H9 (cell line): ENCODE data around the gene KRTAP10-8. TPM values are rescaled to one million over a fixed set of nuclear protein-coding genes. Genes with fewer than 3 reads are reported as not detected.

Experiments
- DNase-seq: peaks from one replicate; pipeline ENCODE4 v3.0.0-alpha.2; 2017
- H2AFZ ChIP-seq: one replicate; pipeline ENCODE4 v1.6.1; 2013; ENCODE audit warnings: mild to moderate bottlenecking, low read length, control low read depth, moderate library complexity
- H2AK5ac ChIP-seq: 2 replicates; pipeline ENCODE4 v1.6.1; 2013; ENCODE audit warnings: low read length, control low read depth, mixed read lengths; ENCODE audit not compliant: insufficient read length
- H2BK120ac ChIP-seq: one replicate; pipeline ENCODE4 v1.6.1; 2013; ENCODE audit warnings: low read depth, mild to moderate bottlenecking, low read length, control low read depth, inconsistent platforms; ENCODE audit not compliant: poor library complexity, severe bottlenecking
- H2BK12ac ChIP-seq: 2 replicates; pipeline ENCODE4 v1.6.1; 2013; ENCODE audit warnings: low read length, control low read depth, mixed read lengths, low read depth; ENCODE audit not compliant: insufficient read length
- H2BK15ac ChIP-seq: 2 replicates; pipeline ENCODE4 v1.6.1; 2013; ENCODE audit warnings: low read depth, low read length, control low read depth
- H2BK20ac ChIP-seq: one replicate; pipeline ENCODE4 v1.6.1; 2013; ENCODE audit warnings: low read depth, mild to moderate bottlenecking, low read length, control low read depth, inconsistent platforms; ENCODE audit not compliant: poor library complexity, severe bottlenecking
- H2BK5ac ChIP-seq: 2 replicates; pipeline ENCODE4 v1.6.1; 2013; ENCODE audit warnings: low read length, control low read depth, mixed read lengths; ENCODE audit not compliant: insufficient read length
- H3K14ac ChIP-seq: 2 replicates; pipeline ENCODE4 v1.6.1; 2013; ENCODE audit warnings: low read length, control low read depth; ENCODE audit not compliant: insufficient read depth
- H3K18ac ChIP-seq: 2 replicates; pipeline ENCODE4 v1.6.1; 2013; ENCODE audit warnings: low read depth, mild to moderate bottlenecking, mixed read lengths, low read length, control low read depth; ENCODE audit not compliant: insufficient read length
- H3K23ac ChIP-seq: 2 replicates; pipeline ENCODE4 v1.6.1; 2013; ENCODE audit warnings: low read length, control low read depth, mixed read lengths, low read depth; ENCODE audit not compliant: insufficient read length
- H3K23me2 ChIP-seq: 2 replicates; pipeline ENCODE4 v1.6.1; 2013; ENCODE audit warnings: low read depth, mild to moderate bottlenecking, mixed read lengths, low read length, control low read depth; ENCODE audit not compliant: insufficient read length, poor library complexity, severe bottlenecking
- H3K27ac ChIP-seq: 2 replicates; pipeline ENCODE4 v1.5.1; 2013; ENCODE audit warnings: low read length, control low read depth, mixed read lengths, low read depth; ENCODE audit not compliant: insufficient read length
- H3K27me3 ChIP-seq: 2 replicates; pipeline ENCODE4 v1.6.1; 2013; ENCODE audit warnings: low read length, control low read depth, inconsistent platforms; ENCODE audit not compliant: insufficient read depth
- H3K4ac ChIP-seq: 2 replicates; pipeline ENCODE4 v1.6.1; 2013; ENCODE audit warnings: low read depth, mild to moderate bottlenecking, control low read depth, inconsistent platforms, low read length, moderate library complexity
- H3K4me1 ChIP-seq: 2 replicates; pipeline ENCODE4 v1.6.1; 2013; ENCODE audit warnings: low read length, control low read depth, inconsistent platforms; ENCODE audit not compliant: insufficient read depth
- H3K4me2 ChIP-seq: 2 replicates; pipeline ENCODE4 v1.6.1; 2013; ENCODE audit warnings: low read length, control low read depth, mixed read lengths; ENCODE audit not compliant: insufficient read length, insufficient read depth
- H3K56ac ChIP-seq: 2 replicates; pipeline ENCODE4 v1.6.1; 2013; ENCODE audit warnings: low read depth, mild to moderate bottlenecking, mixed read lengths, low read length, control low read depth; ENCODE audit not compliant: insufficient read length
- H3K79me1 ChIP-seq: 2 replicates; pipeline ENCODE4 v1.6.1; 2013; ENCODE audit warnings: low read depth, mild to moderate bottlenecking, moderate library complexity, low read length, control low read depth, inconsistent platforms; ENCODE audit not compliant: insufficient read depth, poor library complexity, severe bottlenecking
- H3K79me2 ChIP-seq: 2 replicates; pipeline ENCODE4 v1.6.1; 2013; ENCODE audit warnings: low read length, control low read depth, inconsistent platforms; ENCODE audit not compliant: insufficient read depth
- H3K9ac ChIP-seq: 2 replicates; pipeline ENCODE4 v1.6.1; 2013; ENCODE audit warnings: low read length, control low read depth, mixed read lengths; ENCODE audit not compliant: insufficient read length; ENCODE audit errors: extremely low read depth
- H3K9me3 ChIP-seq: one replicate; pipeline ENCODE4 v1.6.1; 2013; ENCODE audit warnings: low read depth, low read length, inconsistent platforms; ENCODE audit not compliant: control insufficient read depth
- H3T11ph ChIP-seq: one replicate; pipeline ENCODE4 v1.6.1; 2013; ENCODE audit warnings: mild to moderate bottlenecking, low read length, control low read depth, inconsistent platforms
- H4K20me1 ChIP-seq: one replicate; pipeline ENCODE4 v1.6.1; 2013; ENCODE audit not compliant: control insufficient read depth, insufficient read length, insufficient read depth
- H4K5ac ChIP-seq: 2 replicates; pipeline ENCODE4 v1.6.1; 2013; ENCODE audit warnings: low read depth, mild to moderate bottlenecking, mixed read lengths, low read length, control low read depth; ENCODE audit not compliant: insufficient read length
- H4K8ac ChIP-seq: replicated peaks from 2 replicates; pipeline ENCODE4 v1.6.1; 2013; ENCODE audit warnings: low read length, control low read depth, mixed read lengths, low read depth; ENCODE audit not compliant: insufficient read length
- H4K91ac ChIP-seq: 2 replicates; pipeline ENCODE4 v1.6.1; 2013; ENCODE audit warnings: low read depth, mild to moderate bottlenecking, moderate library complexity, mixed read lengths, low read length, control low read depth; ENCODE audit not compliant: insufficient read length
- H3K27ac Mint-ChIP-seq, 3 experiments: 2 replicates in 2 of 3; 3 replicates in 1 of 3; pipeline ENCODE4 v1.8.0; 2020 to 2021; ENCODE audit warnings: mixed read lengths in 3 of 3, mild to moderate bottlenecking in 1 of 3, moderate library complexity in 1 of 3
- H3K27me3 Mint-ChIP-seq: 2 replicates; pipeline ENCODE4 v1.8.0; 2021; ENCODE audit warnings: low read depth, mild to moderate bottlenecking, moderate library complexity, mixed read lengths
- H3K36me3 Mint-ChIP-seq, 3 experiments: 2 replicates in 2 of 3; 3 replicates in 1 of 3; pipeline ENCODE4 v1.8.0; 2020 to 2021; ENCODE audit warnings: low read depth in 3 of 3, mixed read lengths in 3 of 3; ENCODE audit not compliant: insufficient read depth in 1 of 3
- H3K4me1 Mint-ChIP-seq, 2 experiments: 2 replicates each; pipeline ENCODE4 v1.8.0; 2020; ENCODE audit warnings: mixed read lengths in 2 of 2
- H3K4me3 Mint-ChIP-seq, 2 experiments: 2 replicates in 1 of 2; 3 replicates in 1 of 2; pipeline ENCODE4 v1.8.0; 2020 to 2021; ENCODE audit warnings: mild to moderate bottlenecking in 2 of 2, mixed read lengths in 2 of 2, moderate library complexity in 1 of 2
- H3K9me3 Mint-ChIP-seq, 2 experiments: 2 replicates in 1 of 2; 3 replicates in 1 of 2; pipeline ENCODE4 v1.8.0; 2020; ENCODE audit warnings: mild to moderate bottlenecking in 2 of 2, mixed read lengths in 2 of 2, moderate library complexity in 1 of 2
- CTCF ChIP-seq: fragments of 200-600 bp; sonication (generic); conservative IDR thresholded peaks from 3 replicates; pipeline ENCODE4 v1.8.0; 2021; ENCODE audit warnings: antibody characterized with exemption, mild to moderate bottlenecking
- WGBS: extraction: QIAGEN DNeasy Blood & Tissue Kit; methylation state at CpG from one replicate; pipeline ENCODE4 v1.1.7; 2013; ENCODE audit warnings: missing lambda C conversion rate, low lambda C conversion rate, mixed read lengths; ENCODE audit not compliant: insufficient read length; ENCODE audit errors: extremely low coverage; 5-methylcytosine and 5-hydroxymethylcytosine counted together
- total RNA-seq: library from RNA; stranded (reverse); gene quantifications from 2 replicates; pipeline ENCODE4 v1.2.1, GENCODE V29; 2021

The KRTAP10-8 gene
- total RNA-seq, 1 experiment from 2014 or later, result not detected

GRCh38 chr21:44575307-44576024 lies 36.4 kb upstream of the KRTAP10-8 start:
- H2AK5ac ChIP-seq, result no peak overlapping the region
- H3K23ac ChIP-seq, result no peak overlapping the region
- no CpG with 5 or more reads among the region's 20 CpGs for WGBS
- TF ChIP-seq CTCF, result no peak
- no peak overlapping the region for H4K8ac ChIP-seq
- H2BK15ac ChIP-seq, result no peak overlapping the region
- no peak overlapping the region for H3K4ac ChIP-seq
- Mint-ChIP-seq H3K9me3 (peaks cover 30 to 32% of the 10 kb centered on the region in 2 experiments), H3K27ac (no peak overlapping the region), H3K4me1 (peaks cover 9 to 22% of the 10 kb centered on the region in 2 experiments), H3K4me3 (no peak overlapping the region), H3K27me3 (peaks cover 24% of the 10 kb centered on the region), H3K36me3 (peaks cover 3 to 36% (median 15%) of the 10 kb centered on the region in 3 experiments; a peak in 5 of 7 replicates)
- DNase-seq, result no peak
- H2BK20ac ChIP-seq, result no peak overlapping the region
- no peak overlapping the region for H3K14ac ChIP-seq
- no peaks in the 10 kb centered on the region for H3K79me1 ChIP-seq
- H3T11ph ChIP-seq, result no peak overlapping the region
- no peaks in the 10 kb centered on the region for H3K4me1 ChIP-seq
- no peak overlapping the region for H2AFZ ChIP-seq
- H3K27ac ChIP-seq, result no peak overlapping the region
- H3K23me2 ChIP-seq, result no peaks in the 10 kb centered on the region
- no peak overlapping the region for H3K18ac ChIP-seq
- no peak overlapping the region for H3K56ac ChIP-seq
- no peaks in the 10 kb centered on the region for H4K20me1 ChIP-seq
- H2BK12ac ChIP-seq, result no peak overlapping the region
- no peaks in the 10 kb centered on the region for H3K9me3 ChIP-seq
- no peak overlapping the region for H3K4me2 ChIP-seq
- no peak overlapping the region for H4K91ac ChIP-seq
- no peak overlapping the region for H2BK120ac ChIP-seq
- no peaks in the 10 kb centered on the region for H3K79me2 ChIP-seq
- H3K9ac ChIP-seq, result no peak overlapping the region
- no peak overlapping the region for H4K5ac ChIP-seq
- H3K27me3 ChIP-seq, result no peaks in the 10 kb centered on the region
- H2BK5ac ChIP-seq, result no peak overlapping the region
